ENCODE measurements around the gene KIDINS220.

Gene KIDINS220

DNA sequence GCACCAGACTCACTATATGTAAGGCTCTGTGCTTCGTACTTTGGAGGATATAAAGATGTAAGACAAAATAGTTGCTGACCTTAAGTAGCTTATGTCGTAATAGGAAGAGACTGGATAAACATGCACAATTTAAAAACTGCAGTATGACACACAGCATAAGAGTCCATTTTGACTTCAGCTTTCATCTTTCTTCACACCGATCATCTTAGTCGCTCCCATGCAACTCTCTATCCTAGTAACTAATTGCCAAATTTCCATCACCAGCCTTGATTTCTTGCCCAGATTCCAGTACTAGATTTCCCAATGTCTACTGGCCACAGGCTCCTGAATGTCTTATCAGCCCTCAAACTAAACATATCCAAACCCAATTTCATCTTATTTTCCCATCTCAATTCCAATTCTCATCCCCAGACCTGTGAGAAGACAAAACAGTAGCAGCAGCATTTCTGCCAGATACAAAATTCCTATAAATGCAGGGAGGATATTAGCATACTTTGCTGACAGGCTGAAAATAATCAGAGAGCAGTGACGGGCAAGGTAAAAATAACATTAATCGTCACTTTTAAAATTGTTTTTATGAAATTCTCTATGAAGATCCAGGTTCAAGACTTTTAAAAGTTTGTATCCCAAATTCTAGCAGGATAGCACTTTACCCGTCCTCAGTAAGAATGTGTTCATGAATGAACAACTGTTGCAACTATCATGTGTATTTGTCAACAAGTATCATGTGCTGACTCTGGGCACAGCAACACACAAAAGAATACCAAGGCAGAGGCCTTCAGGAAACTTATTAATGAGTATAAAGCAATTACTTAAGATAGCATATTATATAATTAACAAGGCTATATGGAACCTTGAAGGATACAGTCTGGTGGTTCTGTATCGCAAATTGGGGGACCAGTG lies 42.2 kb downstream of the KIDINS220 start:
- no peak for DNase-seq (ENCODE audit: low read depth, low spot score)
- Histone ChIP-seq H3K9me3 (ENCODE audit: control insufficient read depth, insufficient read depth, low read length) (no peaks in the 10 kb centered on the region), H3K36me3 (ENCODE audit: control insufficient read depth, insufficient read depth, low read length) (no peaks in the 10 kb centered on the region), H3K27me3 (ENCODE audit: control insufficient read depth, insufficient read depth, low read length) (no peaks in the 10 kb centered on the region), H3K27ac (ENCODE audit: low read length) (no peak overlapping the region), H3K4me1 (ENCODE audit: control insufficient read depth, insufficient read depth, low read length) (no peaks in the 10 kb centered on the region), H3K4me3 (ENCODE audit: low read length) (no peak overlapping the region)
- WGBS (ENCODE audit: insufficient coverage, insufficient read length) = no CpG with 5 or more reads among the region's 8 CpGs

DNA sequence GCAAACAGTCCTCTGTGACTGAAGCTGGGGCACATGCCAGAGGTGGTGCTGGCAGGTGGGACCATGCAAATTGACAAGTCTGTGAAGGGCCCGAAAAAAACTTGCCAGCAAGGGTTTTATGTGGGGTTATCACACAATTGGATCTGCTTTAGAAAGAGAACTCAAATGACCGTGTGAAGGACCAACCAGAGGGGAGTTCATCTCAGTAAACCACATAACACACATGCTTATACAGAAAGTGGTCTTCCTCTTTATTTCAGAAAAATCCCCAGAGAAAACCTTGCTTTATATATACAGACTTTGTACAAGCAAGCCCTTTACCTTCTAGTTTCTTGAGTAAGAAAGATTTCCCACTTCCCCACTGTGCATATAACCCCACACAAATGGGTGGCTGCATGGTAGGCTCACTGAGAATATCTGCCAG lies 46.7 kb downstream of the KIDINS220 start:
- no peak for DNase-seq (ENCODE audit: low read depth, low spot score)
- no peaks in the 10 kb centered on the region for H3K9me3 ChIP-seq (ENCODE audit: control insufficient read depth, insufficient read depth, low read length)
- no CpG with 5 or more reads among the region's 2 CpGs for WGBS (ENCODE audit: insufficient coverage, insufficient read length)
- H3K27ac ChIP-seq (ENCODE audit: low read length) = no peak overlapping the region
- H3K4me1 ChIP-seq (ENCODE audit: control insufficient read depth, insufficient read depth, low read length) = no peaks in the 10 kb centered on the region
- H3K4me3 ChIP-seq (ENCODE audit: low read length) = no peak overlapping the region
- H3K27me3 ChIP-seq (ENCODE audit: control insufficient read depth, insufficient read depth, low read length) = no peaks in the 10 kb centered on the region
- H3K36me3 ChIP-seq (ENCODE audit: control insufficient read depth, insufficient read depth, low read length) = no peaks in the 10 kb centered on the region

DNA sequence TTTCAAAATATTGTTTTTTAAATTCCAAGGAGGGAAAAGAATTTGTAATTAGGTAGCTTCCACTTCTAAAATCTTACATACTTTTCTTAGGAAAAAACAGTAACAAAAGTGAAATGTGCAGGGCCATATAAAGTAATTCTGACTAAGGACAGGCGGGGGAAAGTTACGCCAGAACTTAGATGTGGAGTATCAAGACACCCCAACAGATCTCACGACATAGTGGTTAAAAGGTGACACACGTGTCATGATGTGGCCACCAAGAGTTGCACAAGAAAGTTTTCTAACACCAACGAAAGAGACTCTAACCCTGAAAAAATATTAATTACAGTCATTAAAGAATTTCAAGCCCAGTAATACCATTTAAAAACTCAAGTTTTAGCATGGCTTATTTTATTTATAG lies 51.0 kb downstream of the KIDINS220 start:
- Histone ChIP-seq H3K36me3 (ENCODE audit: control insufficient read depth, insufficient read depth, low read length) (0 out of 2 replicates have a peak, but pooled peaks cover 2% of the 10 kb centered on the region), H3K4me1 (ENCODE audit: control insufficient read depth, insufficient read depth, low read length) (no peaks in the 10 kb centered on the region), H3K27ac (ENCODE audit: low read length) (no peak overlapping the region), H3K27me3 (ENCODE audit: control insufficient read depth, insufficient read depth, low read length) (no peaks in the 10 kb centered on the region), H3K4me3 (ENCODE audit: low read length) (no peak overlapping the region), H3K9me3 (ENCODE audit: control insufficient read depth, insufficient read depth, low read length) (no peaks in the 10 kb centered on the region)
- DNase-seq (ENCODE audit: low read depth, low spot score) = no peak
- WGBS (ENCODE audit: insufficient coverage, insufficient read length) = no CpG with 5 or more reads among the region's 5 CpGs

DNA sequence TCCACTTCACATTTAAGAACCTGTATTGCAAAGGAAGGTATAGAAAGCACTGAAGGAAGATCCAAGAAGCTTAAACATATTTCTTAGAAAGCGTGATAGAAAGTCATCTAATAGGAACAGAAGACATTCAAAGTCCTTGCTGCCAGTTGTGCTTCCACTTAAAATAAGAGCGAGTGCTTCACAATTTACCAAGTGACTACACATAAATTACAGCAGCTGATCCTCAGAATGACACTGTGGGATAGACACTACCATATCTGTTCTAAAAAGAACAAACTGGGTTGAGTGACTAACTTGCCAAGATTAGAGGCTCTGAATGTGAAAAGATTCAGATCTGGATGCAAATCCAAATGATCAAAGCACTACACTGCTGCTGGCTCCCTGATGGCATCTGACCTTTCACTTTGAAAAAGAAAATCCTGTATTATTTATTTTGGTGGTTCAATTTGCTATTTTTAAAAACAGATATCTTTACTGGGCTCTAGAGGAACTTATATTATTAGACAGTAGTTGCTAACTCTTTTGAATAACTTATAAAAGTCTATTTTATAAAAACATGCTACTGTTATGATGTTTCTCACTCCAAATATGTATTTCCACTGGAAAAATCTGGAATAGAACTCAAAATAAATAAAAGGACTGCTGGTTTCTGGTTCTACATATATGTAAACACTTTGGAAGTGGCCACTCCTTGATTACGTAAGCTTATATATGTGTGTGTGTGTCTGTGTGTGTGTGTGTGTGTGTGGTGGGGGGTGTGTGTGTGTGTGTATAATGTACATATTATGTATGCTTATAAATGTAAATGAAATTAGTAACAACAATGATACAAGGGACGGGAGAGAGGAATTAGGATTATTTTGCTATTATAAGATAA lies 57.4 kb downstream of the KIDINS220 start:
- Histone ChIP-seq H3K4me3 (ENCODE audit: low read length) (no peak overlapping the region), H3K4me1 (ENCODE audit: control insufficient read depth, insufficient read depth, low read length) (no peaks in the 10 kb centered on the region), H3K27me3 (ENCODE audit: control insufficient read depth, insufficient read depth, low read length) (no peaks in the 10 kb centered on the region), H3K36me3 (ENCODE audit: control insufficient read depth, insufficient read depth, low read length) (no peaks in the 10 kb centered on the region), H3K27ac (ENCODE audit: low read length) (no peak overlapping the region), H3K9me3 (ENCODE audit: control insufficient read depth, insufficient read depth, low read length) (no peaks in the 10 kb centered on the region)
- no CpG with 5 or more reads among the region's 4 CpGs for WGBS (ENCODE audit: insufficient coverage, insufficient read length)
- DNase-seq (ENCODE audit: low read depth, low spot score) = no peak

DNA sequence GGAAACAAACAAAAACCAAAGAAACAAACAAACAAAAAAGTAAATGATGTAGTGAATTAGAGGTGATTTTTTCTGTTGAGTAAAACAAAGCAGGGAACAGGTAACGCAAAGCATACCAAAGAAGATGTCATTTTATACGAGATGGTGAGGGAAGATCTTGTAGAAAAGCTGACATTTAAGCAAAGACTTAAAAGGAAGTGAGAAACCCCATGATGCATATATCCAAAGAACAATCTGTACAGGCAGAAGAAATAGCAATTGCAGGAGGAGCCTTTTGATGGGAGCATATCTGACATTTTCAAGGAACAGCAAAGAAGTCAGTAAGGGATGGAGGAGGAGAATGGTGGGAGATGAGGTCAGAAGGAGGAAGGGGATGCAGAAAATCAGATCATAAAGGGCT lies 63.0 kb downstream of the KIDINS220 start:
- H3K27ac ChIP-seq (ENCODE audit: low read length) = no peak overlapping the region
- H3K36me3 ChIP-seq (ENCODE audit: control insufficient read depth, insufficient read depth, low read length) = no peaks in the 10 kb centered on the region
- no CpG with 5 or more reads among the region's 2 CpGs for WGBS (ENCODE audit: insufficient coverage, insufficient read length)
- DNase-seq (ENCODE audit: low read depth, low spot score) = no peak
- H3K27me3 ChIP-seq (ENCODE audit: control insufficient read depth, insufficient read depth, low read length) = no peaks in the 10 kb centered on the region
- H3K9me3 ChIP-seq (ENCODE audit: control insufficient read depth, insufficient read depth, low read length) = no peaks in the 10 kb centered on the region
- no peak overlapping the region for H3K4me3 ChIP-seq (ENCODE audit: low read length)
- no peaks in the 10 kb centered on the region for H3K4me1 ChIP-seq (ENCODE audit: control insufficient read depth, insufficient read depth, low read length)

DNA sequence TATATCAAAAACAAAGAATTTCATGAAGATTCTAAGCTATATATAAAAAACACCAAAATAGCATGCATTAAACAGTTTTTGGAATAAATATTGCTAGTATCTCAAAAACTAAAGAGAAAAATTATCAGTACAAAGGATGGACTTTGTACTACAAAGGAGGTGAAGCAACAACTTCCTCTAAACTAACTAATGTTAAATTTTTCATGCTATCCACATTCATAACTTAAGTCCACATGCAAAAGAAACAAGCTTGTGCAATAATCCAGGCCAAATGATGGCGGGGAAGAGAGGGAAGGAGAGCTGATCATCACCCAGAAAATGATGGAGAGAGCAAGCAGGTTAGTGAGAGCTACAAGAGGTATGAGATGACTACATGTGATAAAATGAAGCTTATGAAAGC lies 70.1 kb downstream of the KIDINS220 start:
- Histone ChIP-seq H3K27ac (ENCODE audit: low read length) (no peak overlapping the region), H3K4me3 (ENCODE audit: low read length) (no peak overlapping the region), H3K36me3 (ENCODE audit: control insufficient read depth, insufficient read depth, low read length) (no peaks in the 10 kb centered on the region), H3K4me1 (ENCODE audit: control insufficient read depth, insufficient read depth, low read length) (no peaks in the 10 kb centered on the region), H3K27me3 (ENCODE audit: control insufficient read depth, insufficient read depth, low read length) (no peaks in the 10 kb centered on the region), H3K9me3 (ENCODE audit: control insufficient read depth, insufficient read depth, low read length) (no peaks in the 10 kb centered on the region)
- WGBS (ENCODE audit: insufficient coverage, insufficient read length) = no CpG with 5 or more reads among the region's 1 CpG
- DNase-seq (ENCODE audit: low read depth, low spot score) = no peak

DNA sequence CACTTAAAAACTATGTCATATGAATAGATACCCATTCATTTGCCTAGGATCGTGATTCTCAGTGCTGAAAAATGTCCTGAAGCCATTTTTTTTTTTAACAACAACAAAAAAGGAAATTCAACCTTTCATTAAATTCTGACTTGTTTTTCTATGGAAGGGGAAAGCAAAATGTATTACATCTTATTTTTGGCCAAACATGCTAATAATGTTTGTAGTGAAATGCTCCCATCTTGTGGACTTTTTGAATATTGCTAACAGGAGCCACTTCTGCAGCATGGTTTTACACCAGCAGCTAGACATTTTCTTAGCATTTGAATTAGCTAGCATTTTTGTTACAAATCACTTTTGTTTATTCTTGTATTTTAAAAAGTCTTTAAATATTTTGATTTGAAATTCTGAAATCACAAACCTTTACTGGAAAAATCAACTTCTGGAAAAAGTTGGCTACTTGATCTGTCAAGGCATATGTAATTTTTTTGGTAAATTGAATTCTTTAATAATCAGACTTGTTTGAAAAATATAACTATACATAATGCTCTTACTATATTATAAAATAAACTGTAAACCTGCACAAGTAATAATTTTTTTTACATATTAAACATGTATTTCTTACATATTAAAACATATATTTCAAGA lies 75.8 kb downstream of the KIDINS220 start:
- no peaks in the 10 kb centered on the region for H3K27me3 ChIP-seq (ENCODE audit: control insufficient read depth, insufficient read depth, low read length)
- no peak overlapping the region for H3K27ac ChIP-seq (ENCODE audit: low read length)
- H3K4me1 ChIP-seq (ENCODE audit: control insufficient read depth, insufficient read depth, low read length) = no peaks in the 10 kb centered on the region
- WGBS (ENCODE audit: insufficient coverage, insufficient read length) = no CpG with 5 or more reads among the region's 1 CpG
- no peak for DNase-seq (ENCODE audit: low read depth, low spot score)
- H3K4me3 ChIP-seq (ENCODE audit: low read length) = no peak overlapping the region
- no peaks in the 10 kb centered on the region for H3K9me3 ChIP-seq (ENCODE audit: control insufficient read depth, insufficient read depth, low read length)
- H3K36me3 ChIP-seq (ENCODE audit: control insufficient read depth, insufficient read depth, low read length) = no peaks in the 10 kb centered on the region

DNA sequence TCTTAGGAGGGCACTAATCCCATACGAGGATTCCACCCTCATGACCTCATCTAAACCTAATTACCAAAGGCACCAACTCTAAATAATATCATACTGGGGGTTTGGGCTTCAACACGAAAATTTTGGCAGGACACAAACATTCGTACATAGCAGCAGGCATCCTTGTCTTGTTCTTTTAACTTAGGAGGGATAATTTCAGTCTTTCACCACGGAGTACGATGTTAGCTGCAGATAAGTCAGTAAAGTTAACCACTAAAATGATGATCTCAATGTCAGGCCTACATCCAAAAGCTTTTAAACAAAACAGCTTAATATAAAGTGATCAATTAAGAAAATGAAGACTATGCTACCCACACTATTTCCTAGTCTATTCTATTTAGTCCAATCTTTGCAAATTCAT lies 80.7 kb downstream of the KIDINS220 start:
- Histone ChIP-seq H3K9me3 (ENCODE audit: control insufficient read depth, insufficient read depth, low read length) (no peaks in the 10 kb centered on the region), H3K4me1 (ENCODE audit: control insufficient read depth, insufficient read depth, low read length) (no peaks in the 10 kb centered on the region), H3K27me3 (ENCODE audit: control insufficient read depth, insufficient read depth, low read length) (no peaks in the 10 kb centered on the region), H3K36me3 (ENCODE audit: control insufficient read depth, insufficient read depth, low read length) (no peaks in the 10 kb centered on the region), H3K4me3 (ENCODE audit: low read length) (no peak overlapping the region), H3K27ac (ENCODE audit: low read length) (no peak overlapping the region)
- no peak for DNase-seq (ENCODE audit: low read depth, low spot score)
- no CpG with 5 or more reads among the region's 5 CpGs for WGBS (ENCODE audit: insufficient coverage, insufficient read length)

DNA sequence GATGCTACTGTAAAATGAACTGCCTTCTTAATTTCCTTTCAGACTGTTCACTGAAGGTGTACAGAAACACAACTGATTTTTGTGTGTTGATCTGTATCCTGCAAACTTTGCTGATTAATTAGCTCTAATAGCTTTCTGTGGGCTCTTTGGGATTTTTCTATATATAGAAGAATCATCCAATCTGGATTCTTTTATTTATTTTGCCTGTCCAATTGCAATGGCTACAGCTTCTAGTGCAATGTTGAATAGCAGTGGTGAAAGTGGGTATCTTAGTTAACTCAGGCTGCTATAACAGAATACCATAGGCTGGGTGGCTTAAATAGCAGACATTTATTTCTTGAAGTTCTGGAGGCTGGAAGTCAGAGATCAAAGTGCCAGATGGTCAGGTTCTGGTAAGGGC lies 81.2 kb downstream of the KIDINS220 start:
- H3K27me3 ChIP-seq (ENCODE audit: control insufficient read depth, insufficient read depth, low read length) = no peaks in the 10 kb centered on the region

DNA sequence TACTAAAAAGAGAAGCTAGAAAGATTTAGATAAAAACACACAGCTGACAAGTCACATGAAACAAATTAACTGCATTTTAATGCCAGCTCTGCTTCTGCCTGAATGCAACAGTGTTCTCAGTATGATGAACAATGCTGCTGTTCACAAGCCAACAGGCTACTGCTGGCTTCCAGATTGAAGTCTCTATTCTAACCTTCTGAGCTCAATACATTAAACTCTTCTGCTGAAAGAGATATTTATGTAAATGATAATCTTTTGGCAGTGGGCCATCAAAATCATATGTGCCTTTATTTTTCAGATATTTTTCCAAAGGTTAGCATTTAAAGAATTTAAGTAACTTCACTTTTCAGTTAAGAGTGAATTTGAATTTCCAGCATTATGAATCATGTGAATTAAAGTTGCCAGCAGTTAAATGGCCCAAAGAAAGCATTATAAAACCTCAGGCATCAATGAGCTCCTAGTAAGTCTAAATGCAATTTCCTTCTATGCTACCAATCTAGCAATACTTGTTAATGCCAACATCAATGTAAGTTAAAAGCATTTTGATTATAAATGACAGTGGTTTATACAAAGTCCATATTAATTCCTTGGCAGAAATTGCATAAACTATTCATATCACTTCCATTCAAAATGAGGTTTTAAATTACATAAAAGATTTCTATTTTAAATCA lies 83.2 kb downstream of the KIDINS220 start:
- Histone ChIP-seq H3K27ac (ENCODE audit: low read length) (no peak overlapping the region), H3K4me3 (ENCODE audit: low read length) (no peak overlapping the region), H3K9me3 (ENCODE audit: control insufficient read depth, insufficient read depth, low read length) (no peaks in the 10 kb centered on the region), H3K36me3 (ENCODE audit: control insufficient read depth, insufficient read depth, low read length) (no peaks in the 10 kb centered on the region), H3K27me3 (ENCODE audit: control insufficient read depth, insufficient read depth, low read length) (no peaks in the 10 kb centered on the region), H3K4me1 (ENCODE audit: control insufficient read depth, insufficient read depth, low read length) (no peaks in the 10 kb centered on the region)
- no peak for DNase-seq (ENCODE audit: low read depth, low spot score)

More for the DNA sequence above, 81.2 kb downstream of the KIDINS220 start:
- Histone ChIP-seq H3K4me1 (ENCODE audit: control insufficient read depth, insufficient read depth, low read length) (no peaks in the 10 kb centered on the region), H3K36me3 (ENCODE audit: control insufficient read depth, insufficient read depth, low read length) (no peaks in the 10 kb centered on the region), H3K4me3 (ENCODE audit: low read length) (no peak overlapping the region), H3K9me3 (ENCODE audit: control insufficient read depth, insufficient read depth, low read length) (no peaks in the 10 kb centered on the region), H3K27ac (ENCODE audit: low read length) (no peak overlapping the region)
- no peak for DNase-seq (ENCODE audit: low read depth, low spot score)

All from iPS DF 6.9 (cell line).